Activated gamma-delta T cell treated with Interleukin-2 at 50 U/mL for 16 hours (primary cell): ENCODE measurements around the gene ONECUT3.
"Not testable (repeated sequence)": the region's sequence is repeated elsewhere in the genome, so short reads cannot be mapped to it uniquely, and the experiment has no call there.

Experiments used
- DNase-seq: peaks from one replicate; pipeline ENCODE4 v3.0.0-alpha.2; 2020

The ONECUT3 gene

GRCh38 chr19:1756705-1757465 lies 3.6 kb downstream of the ONECUT3 start:
- no peak for DNase-seq

- DNase-seq: no peak
These were observed 4.3 kb downstream of the ONECUT3 start for GRCh38 chr19:1757468-1758230.

- no peak for DNase-seq
These were observed 4.9 kb downstream of the ONECUT3 start for GRCh38 chr19:1758231-1758577.

- DNase-seq: no peak
These were observed 5.9 kb downstream of the ONECUT3 start for GRCh38 chr19:1758959-1759903.

- DNase-seq: no peak
These were observed 6.7 kb downstream of the ONECUT3 start for GRCh38 chr19:1760020-1760419.

DNA sequence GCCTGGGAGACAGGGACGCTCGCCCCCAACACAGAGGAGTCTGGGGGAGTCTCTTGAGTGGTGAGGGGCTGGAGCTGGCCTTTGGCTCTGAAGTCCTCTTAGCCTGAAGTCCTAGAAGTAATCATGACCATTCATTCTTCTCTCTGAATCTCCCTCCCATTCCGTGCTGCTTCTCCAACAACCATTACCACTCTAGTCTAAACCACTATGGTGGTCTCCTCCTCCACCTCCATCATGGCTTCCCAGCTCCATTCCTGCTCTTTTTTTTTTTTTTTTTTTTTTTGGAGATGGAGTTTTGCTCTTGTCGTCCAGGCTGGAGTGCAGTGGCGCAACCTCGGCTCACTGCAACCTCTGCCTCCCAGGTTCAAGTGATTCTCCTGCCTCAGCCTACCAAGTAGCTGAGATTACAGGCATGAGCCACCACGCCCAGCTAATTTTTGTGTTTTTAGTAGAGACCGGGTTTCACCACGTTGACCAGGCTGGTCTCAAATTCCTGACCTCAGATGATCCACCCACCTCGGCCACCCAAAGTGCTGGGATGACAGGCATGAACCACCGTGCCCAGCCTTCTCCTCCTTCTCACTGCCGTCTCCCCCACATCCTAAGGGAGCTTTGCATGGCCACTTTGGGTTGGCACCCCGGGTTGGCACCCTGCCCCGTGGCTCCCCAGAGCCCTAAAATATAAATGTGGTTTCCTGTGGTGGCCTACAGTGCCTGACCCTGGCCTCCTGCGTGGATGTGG lies 7.7 kb downstream of the ONECUT3 start:
- DNase-seq: not testable (repeated sequence)

GRCh38 chr19:1761528-1762242 lies 8.4 kb downstream of the ONECUT3 start:
- DNase-seq: no peak

GRCh38 chr19:1762243-1763117 lies 9.2 kb downstream of the ONECUT3 start:
- DNase-seq: no peak

GRCh38 chr19:1763648-1764639 lies 10.6 kb downstream of the ONECUT3 start:
- DNase-seq: no peak

DNA sequence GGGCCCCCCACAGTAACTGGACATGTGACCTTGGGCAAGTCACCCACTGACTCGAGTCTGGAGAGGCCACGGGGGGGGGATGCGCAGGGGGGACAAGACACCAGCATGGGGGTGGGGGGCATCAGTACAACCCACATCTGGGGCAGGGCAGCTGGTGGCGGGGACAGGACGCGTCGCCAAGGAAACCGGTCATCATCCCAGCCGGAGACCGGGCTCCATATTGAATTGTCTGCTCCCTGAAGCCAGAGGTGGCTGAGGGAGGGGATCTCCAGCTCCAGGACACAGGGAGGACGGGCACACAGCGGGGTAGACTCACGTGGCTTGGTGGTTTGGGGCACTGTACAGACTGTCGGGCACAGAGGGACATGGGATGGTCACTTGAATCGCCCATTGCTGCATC lies 11.4 kb downstream of the ONECUT3 start:
- no peak for DNase-seq

DNA sequence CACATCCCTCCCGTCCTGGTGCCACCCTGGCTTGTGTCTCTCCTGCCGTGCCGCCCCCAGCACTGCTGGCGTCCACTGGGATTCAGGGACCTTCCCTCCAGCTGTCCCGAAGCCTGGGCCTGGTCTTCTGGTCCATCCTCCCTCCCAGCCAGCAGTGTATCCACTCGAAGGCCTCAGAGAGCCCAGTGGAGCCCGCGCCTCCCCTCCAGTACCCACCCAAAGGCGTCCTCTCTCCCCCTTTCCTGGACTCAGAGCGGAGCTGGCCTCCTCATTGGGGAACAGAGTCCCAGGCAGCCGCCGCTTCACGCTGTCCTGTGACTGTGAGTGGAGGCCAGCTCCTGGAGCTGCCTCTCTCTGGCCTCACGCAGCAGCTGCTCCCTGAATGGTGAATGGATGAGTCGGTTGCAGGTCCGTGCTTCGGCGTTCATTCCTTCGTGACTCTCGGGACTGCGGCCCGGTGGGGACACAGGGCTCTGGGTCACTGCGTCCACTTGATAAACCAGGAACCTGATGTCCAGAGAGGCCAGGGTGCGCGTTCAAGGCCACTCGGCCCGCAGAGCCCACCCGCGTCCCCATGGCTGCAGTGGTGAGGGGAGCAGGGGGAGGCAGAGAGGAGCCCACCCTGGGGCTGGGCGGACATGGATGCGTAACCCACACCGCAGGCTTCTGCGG lies 12.1 kb downstream of the ONECUT3 start:
- DNase-seq: no peak

DNA sequence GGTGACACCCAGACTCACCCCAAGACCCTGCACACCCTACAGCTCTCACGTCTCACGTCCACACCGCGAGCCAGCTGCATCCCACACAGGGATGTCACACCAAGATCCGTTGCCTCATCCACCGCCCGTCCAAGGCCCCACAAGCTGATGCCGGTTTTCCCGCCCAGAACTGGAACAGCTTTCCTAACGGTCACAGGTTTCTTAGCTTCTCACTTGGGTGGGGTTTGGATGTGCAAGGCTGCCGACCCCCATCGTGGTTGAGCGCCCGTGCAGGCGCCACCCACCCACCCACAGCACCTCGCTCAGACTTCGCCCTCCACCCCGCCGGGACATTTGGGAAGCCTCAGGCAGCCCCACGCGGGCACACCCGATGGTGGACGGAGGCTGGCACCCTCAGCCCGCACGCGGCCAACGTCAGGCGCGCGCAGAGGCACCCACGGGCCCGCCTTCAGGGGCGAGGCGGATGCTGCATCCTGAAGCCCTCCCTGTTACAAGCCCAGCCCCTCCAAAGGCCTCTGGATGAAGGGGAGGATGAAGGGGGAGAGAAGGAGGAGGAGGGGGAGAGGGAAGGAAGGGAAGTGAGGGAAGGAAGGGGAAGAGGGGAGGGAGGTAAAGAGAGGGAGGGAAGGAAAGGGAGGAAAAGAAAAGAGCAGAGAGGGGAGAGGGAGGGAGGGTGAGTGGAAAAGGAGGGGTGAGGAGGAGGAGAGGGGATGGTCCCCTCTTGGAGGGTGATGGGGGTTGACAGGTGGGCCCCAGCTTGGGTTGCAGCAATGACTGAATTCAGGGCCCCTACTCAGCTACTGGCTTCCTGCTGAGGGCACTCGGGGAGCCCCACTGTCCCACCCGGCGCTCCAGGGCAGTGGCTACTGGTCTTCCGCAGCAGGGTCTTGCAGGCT lies 12.8 kb downstream of the ONECUT3 start:
- DNase-seq: no peak

- no peak for DNase-seq
These were observed 13.6 kb downstream of the ONECUT3 start for GRCh38 chr19:1766800-1767352.

GRCh38 chr19:1767464-1767933 lies 14.2 kb downstream of the ONECUT3 start:
- peak; percentile 55 for DNase-seq

DNA sequence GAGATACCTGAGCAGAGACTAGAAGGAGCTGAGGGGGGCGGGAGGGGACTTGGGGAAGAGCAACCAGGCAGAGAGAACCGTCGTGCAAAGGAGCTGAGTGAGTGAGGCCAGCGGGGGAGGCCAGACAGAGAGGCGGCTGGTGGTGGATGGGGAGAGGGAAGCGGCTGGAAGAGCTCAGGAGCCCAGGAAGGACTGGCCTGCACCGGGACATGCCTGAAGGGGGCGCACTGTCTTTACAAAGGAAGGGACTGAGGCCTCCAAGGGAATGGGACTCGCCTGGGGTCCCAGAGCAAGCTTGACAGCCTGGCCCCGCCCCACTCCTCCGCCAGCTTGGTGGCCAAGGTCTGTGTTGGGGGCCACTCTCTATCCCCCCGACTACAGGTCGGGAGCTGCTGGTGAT lies 14.9 kb downstream of the ONECUT3 start:
- no peak for DNase-seq

- no peak for DNase-seq
These were observed 15.8 kb downstream of the ONECUT3 start for GRCh38 chr19:1768918-1769644.

DNA sequence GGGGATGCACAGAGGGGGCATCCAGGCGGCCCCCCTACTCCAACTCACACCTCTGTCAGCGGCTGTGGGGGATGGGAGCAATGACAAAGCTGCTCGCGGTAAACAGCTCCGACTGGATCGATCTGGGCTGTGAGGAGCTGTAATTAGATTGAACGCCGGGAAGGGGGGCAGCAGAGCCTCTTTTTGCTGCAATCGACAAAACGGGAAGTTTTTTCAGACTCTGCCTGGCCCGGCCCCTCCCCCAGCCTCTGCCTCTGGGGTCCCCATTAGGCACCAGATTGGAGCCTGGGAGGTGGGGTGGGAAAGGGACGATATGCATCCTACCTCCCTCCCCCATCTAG lies 16.3 kb downstream of the ONECUT3 start:
- no peak for DNase-seq
